Activated CD4-positive, alpha-beta T cell treated with anti-CD3 and anti-CD28 coated beads for 36 hours (primary cell): ENCODE measurements around the gene ANKRD23. TPM values are rescaled to one million over a fixed set of nuclear protein-coding genes. Genes with fewer than 3 reads are reported as not detected.
"Not testable (repeated sequence)": the region's sequence is repeated elsewhere in the genome, so short reads cannot be mapped to it uniquely, and the experiment has no call there.

Experiments
- ATAC-seq: fragments of 200-7000 bp; cut with Tn5 transposase; one replicate; pipeline ENCODE4 v1.10.0; 2021; ENCODE audit warnings: mild to moderate bottlenecking, moderate library complexity
- CTCF ChIA-PET: fragments of 350-600 bp; sonication (Branson Sonifier 250); formaldehyde crosslinking; loops from one replicate; lab custom pipeline; 2021; ENCODE audit warnings: antibody characterized with exemption; lab: Charles Lee
- POLR2A ChIA-PET: fragments of 350-600 bp; sonication (Branson Sonifier 250); formaldehyde crosslinking; loops from one replicate; lab custom pipeline; 2021; ENCODE audit warnings: antibody characterized with exemption, inconsistent platforms; lab: Charles Lee
- DNase-seq: peaks from one replicate; pipeline ENCODE4 v3.0.0-alpha.2; 2020
- H3K27ac Mint-ChIP-seq: one replicate; pipeline ENCODE4 v1.8.0; 2021; ENCODE audit warnings: mixed read lengths
- H3K27me3 Mint-ChIP-seq: one replicate; pipeline ENCODE4 v1.8.0; 2021; ENCODE audit warnings: mixed read lengths
- H3K36me3 Mint-ChIP-seq: one replicate; pipeline ENCODE4 v1.8.0; 2021; ENCODE audit warnings: low read depth, mixed read lengths
- H3K4me1 Mint-ChIP-seq: one replicate; pipeline ENCODE4 v1.8.0; 2021; ENCODE audit warnings: mixed read lengths
- H3K4me3 Mint-ChIP-seq: one replicate; pipeline ENCODE4 v1.8.0; 2021; ENCODE audit warnings: mild to moderate bottlenecking, moderate library complexity, mixed read lengths
- H3K9me3 Mint-ChIP-seq: one replicate; pipeline ENCODE4 v1.8.0; 2021; ENCODE audit warnings: low read depth, mixed read lengths
- intact Hi-C, 2 experiments: fragments of 100-400 bp; cut with DNase I in 1 of 2; cut with micrococcal nuclease in 1 of 2; formaldehyde crosslinking; loops; one replicate each; pipeline versions ENCODE4 v1.14.2 to v1.15.1; 2022 to 2024; cut with DNase I, micrococcal nuclease
- total RNA-seq, 2 experiments: library from RNA; stranded (reverse); gene quantifications; one replicate each; pipeline ENCODE4 v1.2.3, GENCODE V29; 2021

ANKRD23 gene
- total RNA-seq, 2 experiments from 2014 or later = 5.1 to 5.3 TPM

- DNase-seq (peak; percentile 77), ATAC-seq (peak; percentile 73)
- Mint-ChIP-seq H3K9me3 (no peaks in the 10 kb centered on the region), H3K27me3 (no peaks in the 10 kb centered on the region), H3K4me3 (no peak overlapping the region), H3K36me3 (peaks cover 1% of the 10 kb centered on the region), H3K4me1 (peaks cover 10% of the 10 kb centered on the region), H3K27ac (no peak overlapping the region)
- intact Hi-C loops = loop anchor here (2.0 to 5.0 kb wide), 4 partner anchors 15 to 40 kb away; partner anchors contain the start of genes CNNM3 (in 1 of the 2) and CNNM4 (in 1 of the 2)
- ChIA-PET POLR2A (interaction anchor here (0.6 kb wide), 1 partner anchor 13 kb away, joined by 3 read pairs; no protein-coding TSS in a partner anchor), CTCF (interaction anchor here (0.6 to 2.4 kb wide), 12 partner anchors 8 to 272 kb away, joined by 3 to 7 read pairs (median 4); partner anchors contain the start of gene CNNM3)
Observed at GRCh38 chr2:96801786-96802595, 41.8 kb downstream of the ANKRD23 start.

GRCh38 chr2:96801005-96801785 is 42.6 kb downstream of the ANKRD23 start:
- no peaks in the 10 kb centered on the region for H3K9me3 Mint-ChIP-seq
- peak; percentile 87 for DNase-seq
- POLR2A ChIA-PET = interaction anchor here (1.3 kb wide), 1 partner anchor 15 kb away, joined by 5 read pairs; the partner anchor contains the start of gene CNNM3
- H3K4me3 Mint-ChIP-seq = no peak overlapping the region
- H3K27ac Mint-ChIP-seq = no peak overlapping the region
- no peaks in the 10 kb centered on the region for H3K36me3 Mint-ChIP-seq
- ATAC-seq = peak; percentile 92
- H3K4me1 Mint-ChIP-seq = peaks cover 2% of the 10 kb centered on the region
- CTCF ChIA-PET = interaction anchor here (0.6 to 2.4 kb wide), 13 partner anchors 9 to 196 kb away, joined by 3 to 7 read pairs (median 4); partner anchors contain the start of gene CNNM3
- intact Hi-C loops = loop anchor here in 1 of 2 experiments (5.0 kb wide), 1 partner anchor 39 kb away; the partner anchor contains the start of gene CNNM4
- no peaks in the 10 kb centered on the region for H3K27me3 Mint-ChIP-seq

GRCh38 chr2:96800061-96801004 is 43.5 kb downstream of the ANKRD23 start:
- H3K4me1 Mint-ChIP-seq = no peaks in the 10 kb centered on the region
- no peaks in the 10 kb centered on the region for H3K27me3 Mint-ChIP-seq
- intact Hi-C loops = loop anchor here in 1 of 2 experiments (5.0 kb wide), 1 partner anchor 38 kb away; the partner anchor contains the start of gene CNNM4
- ChIA-PET POLR2A (interaction anchor here (1.3 kb wide), 1 partner anchor 16 kb away, joined by 5 read pairs; the partner anchor contains the start of gene CNNM3), CTCF (interaction anchor here (0.6 to 2.4 kb wide), 16 partner anchors 10 to 210 kb away, joined by 3 to 7 read pairs (median 3); partner anchors contain the start of gene CNNM3)
- no peaks in the 10 kb centered on the region for H3K36me3 Mint-ChIP-seq
- H3K4me3 Mint-ChIP-seq = no peak overlapping the region
- H3K27ac Mint-ChIP-seq = no peak overlapping the region
- DNase-seq (no peak), ATAC-seq (peak; percentile 21)
- H3K9me3 Mint-ChIP-seq = no peaks in the 10 kb centered on the region

- ATAC-seq = no peak
Observed at GRCh38 chr2:96799623-96799935, 44.2 kb downstream of the ANKRD23 start.

GRCh38 chr2:96798733-96799622 is 44.8 kb downstream of the ANKRD23 start:
- ATAC-seq (no peak), DNase-seq (no peak)
- Mint-ChIP-seq H3K9me3 (no peaks in the 10 kb centered on the region), H3K27ac (no peak overlapping the region), H3K4me1 (no peaks in the 10 kb centered on the region), H3K36me3 (no peaks in the 10 kb centered on the region), H3K4me3 (no peak overlapping the region), H3K27me3 (no peaks in the 10 kb centered on the region)
- intact Hi-C loops = no loop called here
- CTCF ChIA-PET = interaction anchor here (0.6 to 2.6 kb wide), 5 partner anchors 20 to 164 kb away, joined by 3 to 7 read pairs (median 4); no protein-coding TSS in a partner anchor
- POLR2A ChIA-PET = no interaction called here

More at GRCh38 chr2:96799623-96799935, 44.2 kb downstream of the ANKRD23 start:
- no peaks in the 10 kb centered on the region for H3K27me3 Mint-ChIP-seq
- H3K4me1 Mint-ChIP-seq = no peaks in the 10 kb centered on the region
- H3K4me3 Mint-ChIP-seq = no peak overlapping the region
- H3K36me3 Mint-ChIP-seq = no peaks in the 10 kb centered on the region
- DNase-seq = no peak
- ChIA-PET POLR2A (interaction anchor here (1.3 kb wide), 1 partner anchor 17 kb away, joined by 5 read pairs; the partner anchor contains the start of gene CNNM3), CTCF (interaction anchor here (0.6 to 2.4 kb wide), 8 partner anchors 15 to 211 kb away, joined by 3 to 7 read pairs (median 4); no protein-coding TSS in a partner anchor)
- H3K27ac Mint-ChIP-seq = no peak overlapping the region
- intact Hi-C loops = no loop called here
- no peaks in the 10 kb centered on the region for H3K9me3 Mint-ChIP-seq

- no peaks in the 10 kb centered on the region for H3K9me3 Mint-ChIP-seq
- no peak overlapping the region for H3K27ac Mint-ChIP-seq
- ChIA-PET CTCF (interaction anchor here (0.6 to 2.6 kb wide), 2 partner anchors 34 to 186 kb away, joined by 3 to 7 read pairs; no protein-coding TSS in a partner anchor), POLR2A (no interaction called here)
- no peak for DNase-seq
- intact Hi-C loops = no loop called here
- H3K4me1 Mint-ChIP-seq = no peaks in the 10 kb centered on the region
- no peak for ATAC-seq
- H3K4me3 Mint-ChIP-seq = no peak overlapping the region
- no peaks in the 10 kb centered on the region for H3K36me3 Mint-ChIP-seq
- no peaks in the 10 kb centered on the region for H3K27me3 Mint-ChIP-seq
Observed at GRCh38 chr2:96797066-96797625, 46.7 kb downstream of the ANKRD23 start.

GRCh38 chr2:96796497-96796896 is 47.3 kb downstream of the ANKRD23 start:
- POLR2A ChIA-PET, H3K4me3 Mint-ChIP-seq, DNase-seq, H3K27ac Mint-ChIP-seq, H3K27me3 Mint-ChIP-seq, H3K4me1 Mint-ChIP-seq, H3K9me3 Mint-ChIP-seq, intact Hi-C loops, ATAC-seq, H3K36me3 Mint-ChIP-seq: not testable (repeated sequence)
- CTCF ChIA-PET = interaction anchor here (2.6 kb wide), 1 partner anchor 34 kb away, joined by 7 read pairs; no protein-coding TSS in a partner anchor

- CTCF ChIA-PET = no interaction called here
- H3K4me3 Mint-ChIP-seq = no peak overlapping the region
- H3K27ac Mint-ChIP-seq = no peak overlapping the region
Observed at GRCh38 chr2:96795076-96795475, 48.7 kb downstream of the ANKRD23 start.

More at GRCh38 chr2:96795076-96795475, 48.7 kb downstream of the ANKRD23 start:
- POLR2A ChIA-PET = no interaction called here
- no peaks in the 10 kb centered on the region for H3K36me3 Mint-ChIP-seq
- no peaks in the 10 kb centered on the region for H3K9me3 Mint-ChIP-seq
- DNase-seq = no peak
- intact Hi-C loops = loop anchor here in 1 of 2 experiments (2.0 kb wide), 2 partner anchors 20 to 32 kb away; no protein-coding TSS in a partner anchor
- H3K27me3 Mint-ChIP-seq = no peaks in the 10 kb centered on the region
- no peak for ATAC-seq
- H3K4me1 Mint-ChIP-seq = no peaks in the 10 kb centered on the region
